HepG2 (cell line): ENCODE data around the gene ACP2. TPM values are rescaled to one million over a fixed set of nuclear protein-coding genes. Genes with fewer than 3 reads are reported as not detected.
A peak's percentile ranks its signal among the peaks of the same experiment; 100 is the strongest.

ENCODE experiments used
- ARNT2 ChIP-seq: sonication (generic); formaldehyde crosslinking; IDR thresholded peaks from 2 replicates; pipeline ENCODE4 v1.8.0; 2022; ENCODE audit warnings: mild to moderate bottlenecking, low read depth, missing genetic modification reagents, moderate library complexity
- FOXK2 ChIP-seq: fragments of 450-650 bp; IDR thresholded peaks from 2 replicates; pipeline ENCODE4 v1.6.1; 2016
- GLI4 ChIP-seq: sonication (generic); formaldehyde crosslinking; IDR thresholded peaks from 2 replicates; pipeline ENCODE4 v1.5.1; 2020; ENCODE audit warnings: missing genetic modification reagents, mild to moderate bottlenecking, moderate library complexity, borderline replicate concordance
- IRF2 ChIP-seq: IDR thresholded peaks from 2 replicates; pipeline ENCODE4 v1.6.1; 2018; ENCODE audit warnings: missing genetic modification reagents, missing compliant biosample characterization
- POGZ ChIP-seq: sonication (generic); formaldehyde crosslinking; IDR thresholded peaks from 2 replicates; pipeline ENCODE4 v1.4.0; 2020; ENCODE audit warnings: mild to moderate bottlenecking, missing genetic modification reagents
- RORA ChIP-seq: sonication (generic); formaldehyde crosslinking; IDR thresholded peaks from 2 replicates; pipeline ENCODE4 v1.5.0; 2020; ENCODE audit warnings: mild to moderate bottlenecking, missing genetic modification reagents, moderate library complexity
- TSC22D2 ChIP-seq: sonication (generic); formaldehyde crosslinking; IDR thresholded peaks from 2 replicates; pipeline ENCODE4 v1.5.1; 2020; ENCODE audit warnings: missing genetic modification reagents, mild to moderate bottlenecking, borderline replicate concordance
- U2AF1 ChIP-seq: fragments of 200-400 bp; formaldehyde crosslinking; optimal IDR thresholded peaks from 2 replicates; pipeline ENCODE3; 2017; ENCODE audit warnings: mild to moderate bottlenecking, low read depth, low read length
- ZFP37 ChIP-seq: sonication (generic); formaldehyde crosslinking; IDR thresholded peaks from 2 replicates; pipeline ENCODE4 v1.4.0; 2020; ENCODE audit warnings: missing genetic modification reagents, borderline replicate concordance
- ZFP90 ChIP-seq: sonication (generic); formaldehyde crosslinking; IDR thresholded peaks from 2 replicates; pipeline ENCODE4 v1.8.0; 2022; ENCODE audit warnings: missing genetic modification reagents, mild to moderate bottlenecking, inconsistent platforms, borderline replicate concordance
- ZNF383 ChIP-seq: sonication (generic); formaldehyde crosslinking; IDR thresholded peaks from 2 replicates; pipeline ENCODE4 v1.4.0; 2020; ENCODE audit warnings: missing genetic modification reagents, mild to moderate bottlenecking, borderline replicate concordance
- ZNF468 ChIP-seq: sonication (generic); formaldehyde crosslinking; IDR thresholded peaks from 2 replicates; pipeline ENCODE4 v1.8.0; 2022; ENCODE audit warnings: mild to moderate bottlenecking, moderate library complexity, missing genetic modification reagents
- ZNF629 ChIP-seq: sonication (generic); formaldehyde crosslinking; conservative IDR thresholded peaks from 2 replicates; pipeline ENCODE4 v1.5.0; 2020; ENCODE audit warnings: missing genetic modification reagents
- ZNF709 ChIP-seq: sonication (generic); formaldehyde crosslinking; IDR thresholded peaks from 2 replicates; pipeline ENCODE4 v1.5.0; 2020; ENCODE audit warnings: mild to moderate bottlenecking, missing genetic modification reagents
- ZSCAN30 ChIP-seq: sonication (generic); formaldehyde crosslinking; IDR thresholded peaks from 2 replicates; pipeline ENCODE4 v1.5.0; 2020; ENCODE audit warnings: mild to moderate bottlenecking, missing genetic modification reagents
- polyA plus RNA-seq, 8 experiments: library from polyadenylated mRNA; depleted of rRNA in 3 of 8; stranded (reverse) in 7 of 8; unstranded in 1 of 8; fragments of >200 nt; fragmentation: Illumina TruSeq in 4 of 8; extraction: Trizol in 4 of 8; gene quantifications; 2 replicates each; pipeline versions ENCODE4 v1.2.1 to v1.2.3, GENCODE V29; 2011 to 2016; ENCODE audit warnings: low read depth in 4 of 8, missing spikeins in 1 of 8, mixed read lengths in 1 of 8; ENCODE audit not compliant: insufficient read depth in 1 of 8
- total RNA-seq, 5 experiments: library from RNA; depleted of rRNA; stranded (reverse); fragments of >200 nt; fragmentation: Illumina TruSeq; extraction: Trizol; gene quantifications; 2 replicates each; pipeline ENCODE4 v1.2.3, GENCODE V29; 2016; ENCODE audit warnings: low read depth in 1 of 5
- TF ChIP-seq, protein P1 (sequence below): sonication (generic); formaldehyde crosslinking; IDR thresholded peaks from 2 replicates; pipeline ENCODE4 v1.4.0; 2020; ENCODE audit warnings: mild to moderate bottlenecking, missing genetic modification reagents
- TF ChIP-seq, protein P2 (sequence below): sonication (generic); formaldehyde crosslinking; IDR thresholded peaks from 2 replicates; pipeline ENCODE4 v1.8.1; 2022; ENCODE audit warnings: mild to moderate bottlenecking, missing genetic modification reagents
- TF ChIP-seq, protein P3 (sequence below): sonication (generic); formaldehyde crosslinking; IDR thresholded peaks from 2 replicates; pipeline ENCODE4 v1.5.0; 2020; ENCODE audit warnings: missing genetic modification reagents, mild to moderate bottlenecking, borderline replicate concordance
- TF ChIP-seq, protein P4 (sequence below): sonication (generic); formaldehyde crosslinking; IDR thresholded peaks from 2 replicates; pipeline ENCODE4 v1.5.0; 2020; ENCODE audit warnings: mild to moderate bottlenecking, missing genetic modification reagents
- TF ChIP-seq, protein P5 (sequence below): sonication (generic); formaldehyde crosslinking; IDR thresholded peaks from 2 replicates; pipeline ENCODE4 v1.4.0; 2020; ENCODE audit warnings: mild to moderate bottlenecking, missing genetic modification reagents

ACP2 gene
- total and polyA plus RNA-seq, 2 of the 13 experiments (the other 11 are each of a cell fraction or from before 2014, with no cell fraction given), result 17.7 to 20.2 TPM

DNA sequence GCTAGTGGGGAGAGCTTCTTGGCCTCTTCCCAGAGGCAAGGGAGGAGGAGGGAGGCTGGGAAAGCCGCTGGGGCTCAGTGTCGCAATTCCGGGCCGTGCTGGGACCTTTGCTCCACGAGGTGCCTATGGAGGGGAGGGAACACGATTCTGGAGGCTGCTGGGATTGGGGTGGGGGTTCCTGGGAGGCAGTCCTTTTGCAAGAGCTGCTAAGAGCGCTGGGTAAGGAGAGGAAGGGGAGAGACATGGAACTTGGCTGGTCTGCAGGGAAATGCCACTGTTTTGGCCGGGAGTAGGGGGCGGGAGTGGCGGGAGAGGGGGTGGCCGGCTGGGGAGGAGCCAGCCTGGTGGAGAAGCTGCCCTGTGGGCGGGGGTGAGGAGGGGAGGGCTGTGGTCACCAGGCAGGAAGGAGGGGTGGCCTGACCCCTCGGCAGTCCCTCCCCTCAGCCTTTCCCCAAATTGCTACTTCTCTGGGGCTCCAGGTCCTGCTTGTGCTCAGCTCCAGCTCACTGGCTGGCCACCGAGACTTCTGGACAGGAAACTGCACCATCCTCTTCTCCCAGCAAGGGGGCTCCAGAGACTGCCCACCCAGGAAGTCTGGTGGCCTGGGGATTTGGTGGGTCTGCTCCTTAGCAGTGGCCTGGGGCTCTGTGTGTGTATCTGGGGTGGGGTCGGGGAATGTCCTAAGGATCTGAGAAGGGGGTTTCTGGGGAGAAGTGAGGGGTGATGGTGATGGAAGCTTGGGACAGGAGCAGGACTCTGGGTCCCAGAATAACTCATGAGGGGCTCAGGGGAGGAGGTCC lies 9.1 kb upstream of the ACP2 start, which contains the start of gene NR1H3 (continued):
- TF ChIP-seq, protein P1, sequence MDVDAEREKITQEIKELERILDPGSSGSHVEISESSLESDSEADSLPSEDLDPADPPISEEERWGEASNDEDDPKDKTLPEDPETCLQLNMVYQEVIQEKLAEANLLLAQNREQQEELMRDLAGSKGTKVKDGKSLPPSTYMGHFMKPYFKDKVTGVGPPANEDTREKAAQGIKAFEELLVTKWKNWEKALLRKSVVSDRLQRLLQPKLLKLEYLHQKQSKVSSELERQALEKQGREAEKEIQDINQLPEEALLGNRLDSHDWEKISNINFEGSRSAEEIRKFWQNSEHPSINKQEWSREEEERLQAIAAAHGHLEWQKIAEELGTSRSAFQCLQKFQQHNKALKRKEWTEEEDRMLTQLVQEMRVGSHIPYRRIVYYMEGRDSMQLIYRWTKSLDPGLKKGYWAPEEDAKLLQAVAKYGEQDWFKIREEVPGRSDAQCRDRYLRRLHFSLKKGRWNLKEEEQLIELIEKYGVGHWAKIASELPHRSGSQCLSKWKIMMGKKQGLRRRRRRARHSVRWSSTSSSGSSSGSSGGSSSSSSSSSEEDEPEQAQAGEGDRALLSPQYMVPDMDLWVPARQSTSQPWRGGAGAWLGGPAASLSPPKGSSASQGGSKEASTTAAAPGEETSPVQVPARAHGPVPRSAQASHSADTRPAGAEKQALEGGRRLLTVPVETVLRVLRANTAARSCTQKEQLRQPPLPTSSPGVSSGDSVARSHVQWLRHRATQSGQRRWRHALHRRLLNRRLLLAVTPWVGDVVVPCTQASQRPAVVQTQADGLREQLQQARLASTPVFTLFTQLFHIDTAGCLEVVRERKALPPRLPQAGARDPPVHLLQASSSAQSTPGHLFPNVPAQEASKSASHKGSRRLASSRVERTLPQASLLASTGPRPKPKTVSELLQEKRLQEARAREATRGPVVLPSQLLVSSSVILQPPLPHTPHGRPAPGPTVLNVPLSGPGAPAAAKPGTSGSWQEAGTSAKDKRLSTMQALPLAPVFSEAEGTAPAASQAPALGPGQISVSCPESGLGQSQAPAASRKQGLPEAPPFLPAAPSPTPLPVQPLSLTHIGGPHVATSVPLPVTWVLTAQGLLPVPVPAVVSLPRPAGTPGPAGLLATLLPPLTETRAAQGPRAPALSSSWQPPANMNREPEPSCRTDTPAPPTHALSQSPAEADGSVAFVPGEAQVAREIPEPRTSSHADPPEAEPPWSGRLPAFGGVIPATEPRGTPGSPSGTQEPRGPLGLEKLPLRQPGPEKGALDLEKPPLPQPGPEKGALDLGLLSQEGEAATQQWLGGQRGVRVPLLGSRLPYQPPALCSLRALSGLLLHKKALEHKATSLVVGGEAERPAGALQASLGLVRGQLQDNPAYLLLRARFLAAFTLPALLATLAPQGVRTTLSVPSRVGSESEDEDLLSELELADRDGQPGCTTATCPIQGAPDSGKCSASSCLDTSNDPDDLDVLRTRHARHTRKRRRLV (CRISPR knock-in tag), result 0 out of 2 replicates have a peak, but pooled peaks have one; percentile 32
- TF ChIP-seq, protein P2, sequence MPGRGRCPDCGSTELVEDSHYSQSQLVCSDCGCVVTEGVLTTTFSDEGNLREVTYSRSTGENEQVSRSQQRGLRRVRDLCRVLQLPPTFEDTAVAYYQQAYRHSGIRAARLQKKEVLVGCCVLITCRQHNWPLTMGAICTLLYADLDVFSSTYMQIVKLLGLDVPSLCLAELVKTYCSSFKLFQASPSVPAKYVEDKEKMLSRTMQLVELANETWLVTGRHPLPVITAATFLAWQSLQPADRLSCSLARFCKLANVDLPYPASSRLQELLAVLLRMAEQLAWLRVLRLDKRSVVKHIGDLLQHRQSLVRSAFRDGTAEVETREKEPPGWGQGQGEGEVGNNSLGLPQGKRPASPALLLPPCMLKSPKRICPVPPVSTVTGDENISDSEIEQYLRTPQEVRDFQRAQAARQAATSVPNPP (CRISPR knock-in tag), result no peak
- TF ChIP-seq ZNF383 (no peak), GLI4 (CRISPR knock-in tag) (no peak), ARNT2 (peak; percentile 87), ZNF629 (CRISPR knock-in tag) (no peak), ZSCAN30 (CRISPR knock-in tag) (no peak), ZFP37 (CRISPR knock-in tag) (no peak), ZNF709 (no peak), ZFP90 (CRISPR knock-in tag) (no peak), TSC22D2 (CRISPR knock-in tag) (no peak), RORA (CRISPR knock-in tag) (no peak), ZNF468 (CRISPR knock-in tag) (no peak), FOXK2 (no peak), POGZ (CRISPR knock-in tag) (no peak), IRF2 (CRISPR knock-in tag) (0 out of 2 replicates have a peak, but pooled peaks have one; percentile 31), U2AF1 (no peak)
- TF ChIP-seq, protein P3, sequence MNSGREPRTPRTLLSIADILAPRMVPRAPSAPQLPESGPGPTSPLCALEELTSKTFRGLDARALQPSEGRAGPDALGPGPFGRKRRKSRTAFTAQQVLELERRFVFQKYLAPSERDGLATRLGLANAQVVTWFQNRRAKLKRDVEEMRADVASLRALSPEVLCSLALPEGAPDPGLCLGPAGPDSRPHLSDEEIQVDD (CRISPR knock-in tag), result no peak
- TF ChIP-seq, protein P4, sequence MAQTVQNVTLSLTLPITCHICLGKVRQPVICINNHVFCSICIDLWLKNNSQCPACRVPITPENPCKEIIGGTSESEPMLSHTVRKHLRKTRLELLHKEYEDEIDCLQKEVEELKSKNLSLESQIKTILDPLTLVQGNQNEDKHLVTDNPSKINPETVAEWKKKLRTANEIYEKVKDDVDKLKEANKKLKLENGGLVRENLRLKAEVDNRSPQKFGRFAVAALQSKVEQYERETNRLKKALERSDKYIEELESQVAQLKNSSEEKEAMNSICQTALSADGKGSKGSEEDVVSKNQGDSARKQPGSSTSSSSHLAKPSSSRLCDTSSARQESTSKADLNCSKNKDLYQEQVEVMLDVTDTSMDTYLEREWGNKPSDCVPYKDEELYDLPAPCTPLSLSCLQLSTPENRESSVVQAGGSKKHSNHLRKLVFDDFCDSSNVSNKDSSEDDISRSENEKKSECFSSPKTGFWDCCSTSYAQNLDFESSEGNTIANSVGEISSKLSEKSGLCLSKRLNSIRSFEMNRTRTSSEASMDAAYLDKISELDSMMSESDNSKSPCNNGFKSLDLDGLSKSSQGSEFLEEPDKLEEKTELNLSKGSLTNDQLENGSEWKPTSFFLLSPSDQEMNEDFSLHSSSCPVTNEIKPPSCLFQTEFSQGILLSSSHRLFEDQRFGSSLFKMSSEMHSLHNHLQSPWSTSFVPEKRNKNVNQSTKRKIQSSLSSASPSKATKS (CRISPR knock-in tag), result no peak
- TF ChIP-seq, protein P5, sequence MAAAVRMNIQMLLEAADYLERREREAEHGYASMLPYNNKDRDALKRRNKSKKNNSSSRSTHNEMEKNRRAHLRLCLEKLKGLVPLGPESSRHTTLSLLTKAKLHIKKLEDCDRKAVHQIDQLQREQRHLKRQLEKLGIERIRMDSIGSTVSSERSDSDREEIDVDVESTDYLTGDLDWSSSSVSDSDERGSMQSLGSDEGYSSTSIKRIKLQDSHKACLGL (CRISPR knock-in tag), result no peak; the same call in 1 of the 2 replicates
